Body of pancreas (tissue), 4 donors: ENCODE measurements around the gene PRRX1. TPM values are rescaled to one million over a fixed set of nuclear protein-coding genes. Genes with fewer than 3 reads are reported as not detected.

ENCODE experiments used
- ATAC-seq: fragments of 150-250 bp; one replicate; pipeline ENCODE4 v1.9.1; 2016
- DNase-seq, 4 donors: peaks; one replicate each; pipeline ENCODE4 v3.0.0-alpha.2; 2019
- H3K27ac ChIP-seq, 4 donors: fragments of 200-600 bp; sonication (generic); 1 replicate in 3 of 4; 2 replicates in 1 of 4; pipeline versions ENCODE4 v1.5.1 to v1.6.1; 2016 to 2019; ENCODE audit warnings: mild to moderate bottlenecking in 1 of 4, mixed read lengths in 1 of 4, moderate library complexity in 1 of 4
- H3K27me3 ChIP-seq, 2 donors: fragments of 200-600 bp; sonication (generic); one replicate each; pipeline ENCODE4 v1.6.0; 2016; ENCODE audit warnings: mild to moderate bottlenecking in 1 of 2
- H3K36me3 ChIP-seq, 2 donors: fragments of 200-600 bp; sonication (generic); replicated peaks in 1 of 2; 2 replicates each; pipeline ENCODE4 v1.5.1; 2016; ENCODE audit warnings: low read depth in 2 of 2; ENCODE audit not compliant: insufficient read depth in 1 of 2
- H3K4me1 ChIP-seq: fragments of 200-600 bp; sonication (generic); one replicate; pipeline ENCODE4 v1.6.0; 2016
- H3K4me3 ChIP-seq, 2 donors: fragments of 200-600 bp; sonication (generic); 1 replicate in 1 of 2; 2 replicates in 1 of 2; pipeline ENCODE4 v1.5.1; 2016 to 2019
- H3K9me3 ChIP-seq, 3 donors: fragments of 200-600 bp; sonication (generic); 1 replicate in 2 of 3; 2 replicates in 1 of 3; pipeline ENCODE4 v1.5.1; 2016
- POLR2A ChIP-seq, 3 donors: fragments of 450-650 bp; IDR thresholded peaks; one replicate each; pipeline ENCODE4 v1.6.1; 2016; ENCODE audit warnings: antibody characterized with exemption in 3 of 3, mild to moderate bottlenecking in 2 of 3
- WGBS, 2 donors: methylation state at CpG; one replicate each; pipeline ENCODE4 v1.1.5; 2017; 5-methylcytosine and 5-hydroxymethylcytosine counted together
- intact Hi-C: fragments of 100-400 bp; cut with DNase I; formaldehyde crosslinking; loops from one replicate; pipeline ENCODE4 v1.15.1; 2023
- total RNA-seq, 2 donors: library from RNA; depleted of rRNA; stranded (reverse); fragments of >200 nt; gene quantifications; one replicate each; pipeline ENCODE4 v1.1.0, GENCODE V29; 2016
- TF ChIP-seq, protein P1 (sequence below), 7 experiments: fragments of 450-650 bp in 4 of 7; fragments of 200-600 bp in 3 of 7; sonication (generic) in 3 of 7; IDR thresholded peaks; one replicate each; pipeline ENCODE4 v1.5.1; 2016 to 2019; ENCODE audit warnings: antibody characterized with exemption in 7 of 7

PRRX1 gene
- total RNA-seq, 2 donors from 2014 or later: 5.3 to 8.0 TPM

GRCh38 chr1:170721621-170722020 lies 57.7 kb downstream of the PRRX1 start:
- Histone ChIP-seq H3K27ac (no peak overlapping the region), H3K4me3 (no peak overlapping the region), H3K4me1 (no peaks in the 10 kb centered on the region), H3K27me3 (no peaks in the 10 kb centered on the region), H3K36me3 (no peaks in the 10 kb centered on the region), H3K9me3 (no peaks in the 10 kb centered on the region)
- DNase-seq (no peak), ATAC-seq (no peak)
- 64 to 68% methylated on average over 4 of the region's 4 CpGs for whole genome bisulfite sequencing, 2 donors
- intact Hi-C loops: no loop called here
- TF ChIP-seq, protein P1, sequence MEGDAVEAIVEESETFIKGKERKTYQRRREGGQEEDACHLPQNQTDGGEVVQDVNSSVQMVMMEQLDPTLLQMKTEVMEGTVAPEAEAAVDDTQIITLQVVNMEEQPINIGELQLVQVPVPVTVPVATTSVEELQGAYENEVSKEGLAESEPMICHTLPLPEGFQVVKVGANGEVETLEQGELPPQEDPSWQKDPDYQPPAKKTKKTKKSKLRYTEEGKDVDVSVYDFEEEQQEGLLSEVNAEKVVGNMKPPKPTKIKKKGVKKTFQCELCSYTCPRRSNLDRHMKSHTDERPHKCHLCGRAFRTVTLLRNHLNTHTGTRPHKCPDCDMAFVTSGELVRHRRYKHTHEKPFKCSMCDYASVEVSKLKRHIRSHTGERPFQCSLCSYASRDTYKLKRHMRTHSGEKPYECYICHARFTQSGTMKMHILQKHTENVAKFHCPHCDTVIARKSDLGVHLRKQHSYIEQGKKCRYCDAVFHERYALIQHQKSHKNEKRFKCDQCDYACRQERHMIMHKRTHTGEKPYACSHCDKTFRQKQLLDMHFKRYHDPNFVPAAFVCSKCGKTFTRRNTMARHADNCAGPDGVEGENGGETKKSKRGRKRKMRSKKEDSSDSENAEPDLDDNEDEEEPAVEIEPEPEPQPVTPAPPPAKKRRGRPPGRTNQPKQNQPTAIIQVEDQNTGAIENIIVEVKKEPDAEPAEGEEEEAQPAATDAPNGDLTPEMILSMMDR (IDR thresholded peaks at IDR 0.05): no peak
- TF ChIP-seq POLR2A (IDR thresholded peaks at IDR 0.05): no peak

DNA sequence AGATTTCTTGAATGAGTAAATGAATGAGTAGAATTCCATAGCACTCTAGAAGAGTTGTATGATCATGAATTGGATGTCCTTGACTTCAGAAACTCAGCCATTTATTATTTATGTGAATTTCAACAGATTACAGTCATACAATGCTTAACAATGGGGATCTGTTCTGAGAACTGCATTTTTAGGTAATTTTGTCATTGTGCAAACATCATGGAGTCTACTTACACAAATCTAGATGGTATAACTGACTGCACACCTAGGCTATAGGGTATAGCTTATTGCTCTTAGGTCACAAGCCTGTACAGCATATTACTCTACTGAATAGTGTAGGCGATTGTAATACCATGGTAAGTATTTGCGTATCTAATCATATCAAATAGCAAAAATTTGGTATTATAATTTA lies 59.6 kb downstream of the PRRX1 start:
- H3K27me3 ChIP-seq: no peaks in the 10 kb centered on the region
- DNase-seq (no peak), ATAC-seq (no peak)
- 74 to 87% methylated on average over 2 of the region's 2 CpGs for WGBS, 2 donors
- intact Hi-C loops: no loop called here
- H3K36me3 ChIP-seq: no peaks in the 10 kb centered on the region
- H3K4me3 ChIP-seq: no peak overlapping the region
- TF ChIP-seq, protein P1 (IDR thresholded peaks at IDR 0.05): no peak
- no peak for TF ChIP-seq POLR2A (IDR thresholded peaks at IDR 0.05)
- no peaks in the 10 kb centered on the region for H3K4me1 ChIP-seq
- H3K27ac ChIP-seq: no peak overlapping the region
- H3K9me3 ChIP-seq: no peaks in the 10 kb centered on the region

DNA sequence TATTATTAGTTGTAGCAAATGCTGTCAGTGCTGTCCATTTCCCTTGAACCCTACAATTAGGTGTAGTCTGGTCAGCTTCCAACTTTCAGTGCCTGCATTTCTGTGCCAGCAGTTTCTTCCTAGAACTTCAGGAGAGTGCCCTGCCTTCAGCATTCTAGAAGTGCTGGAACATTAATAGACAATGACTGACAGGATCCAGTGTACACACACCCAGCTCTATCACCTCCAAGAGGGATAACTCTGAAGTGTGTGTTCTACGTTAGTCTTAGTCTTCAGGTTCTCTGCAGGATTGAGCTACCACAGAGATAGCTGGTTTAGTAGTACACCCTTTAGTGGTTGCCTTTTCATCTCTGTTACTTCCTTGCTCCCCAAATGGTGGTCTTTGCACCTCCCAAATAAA lies 61.4 kb downstream of the PRRX1 start:
- TF ChIP-seq POLR2A (IDR thresholded peaks at IDR 0.05): no peak
- TF ChIP-seq, protein P1 (IDR thresholded peaks at IDR 0.05): no peak

GRCh38 chr1:170727963-170728362 lies 64.0 kb downstream of the PRRX1 start:
- Histone ChIP-seq H3K4me3 (no peak overlapping the region), H3K27ac (no peak overlapping the region), H3K9me3 (no peaks in the 10 kb centered on the region), H3K27me3 (no peaks in the 10 kb centered on the region), H3K4me1 (no peaks in the 10 kb centered on the region), H3K36me3 (no peaks in the 10 kb centered on the region)
- TF ChIP-seq, protein P1 (IDR thresholded peaks at IDR 0.05): no peak
- no peak for TF ChIP-seq POLR2A (IDR thresholded peaks at IDR 0.05)
- 64 to 75% methylated on average over 5 of the region's 5 CpGs for WGBS, 2 donors
- ATAC-seq (no peak), DNase-seq (no peak)
- intact Hi-C loops: no loop called here

More for the DNA sequence above, 61.4 kb downstream of the PRRX1 start:
- Histone ChIP-seq H3K4me1 (no peaks in the 10 kb centered on the region), H3K4me3 (no peak overlapping the region), H3K9me3 (no peaks in the 10 kb centered on the region), H3K27me3 (no peaks in the 10 kb centered on the region), H3K27ac (no peak overlapping the region), H3K36me3 (no peaks in the 10 kb centered on the region)
- intact Hi-C loops: no loop called here
- WGBS, 2 donors: 40 to 44% methylated on average over 1 of the region's 1 CpG
- ATAC-seq: no peak
- DNase-seq: no peak

- Histone ChIP-seq H3K4me3 (no peak overlapping the region), H3K27ac (no peak overlapping the region), H3K36me3 (no peaks in the 10 kb centered on the region), H3K27me3 (no peaks in the 10 kb centered on the region), H3K4me1 (no peaks in the 10 kb centered on the region), H3K9me3 (no peaks in the 10 kb centered on the region)
- DNase-seq (no peak), ATAC-seq (no peak)
- intact Hi-C loops: no loop called here
- WGBS, 2 donors: 54 to 58% methylated on average over 6 of the region's 6 CpGs
- no peak for TF ChIP-seq POLR2A (IDR thresholded peaks at IDR 0.05)
- TF ChIP-seq, protein P1 (IDR thresholded peaks at IDR 0.05): no peak
These were observed 65.5 kb downstream of the PRRX1 start for GRCh38 chr1:170729225-170730002.
